ENCODE measurements around the gene SMIM12.

The SMIM12 gene

GRCh38 chr1:34859446-34860200 is at the start of gene SMIM12:
Gene SMIM12 (minus strand): TSS chr1:34859749. CDS start chr1:34855977, 3,772 bp downstream.
- peak; percentile 90 for DNase-seq

- DNase-seq = no peak
Measured at GRCh38 chr1:34908369-34908768, 48.8 kb upstream of the SMIM12 start.

- DNase-seq = no peak
Measured at GRCh38 chr1:34907487-34908090, 48.0 kb upstream of the SMIM12 start.

GRCh38 chr1:34906756-34907155 is 47.2 kb upstream of the SMIM12 start:
- no peak for DNase-seq

- no peak for DNase-seq
Measured at GRCh38 chr1:34906222-34906621, 46.7 kb upstream of the SMIM12 start.

- no peak for DNase-seq
Measured at GRCh38 chr1:34905098-34905459, 45.5 kb upstream of the SMIM12 start.

- no peak for DNase-seq
Measured at GRCh38 chr1:34904236-34905097, 44.9 kb upstream of the SMIM12 start.

- no peak for DNase-seq
Measured at GRCh38 chr1:34901919-34902318, 42.4 kb upstream of the SMIM12 start.

GRCh38 chr1:34900775-34901502 is 41.4 kb upstream of the SMIM12 start:
- DNase-seq = no peak

GRCh38 chr1:34899906-34900305 is 40.4 kb upstream of the SMIM12 start:
- no peak for DNase-seq

GRCh38 chr1:34899471-34899870 is 39.9 kb upstream of the SMIM12 start:
- no peak for DNase-seq

GRCh38 chr1:34898330-34898761 is 38.8 kb upstream of the SMIM12 start:
- DNase-seq = no peak

GRCh38 chr1:34896612-34897011 is 37.1 kb upstream of the SMIM12 start:
- DNase-seq = no peak

GRCh38 chr1:34889705-34890104 is 30.2 kb upstream of the SMIM12 start:
- DNase-seq = no peak

GRCh38 chr1:34887593-34887992 is 28.0 kb upstream of the SMIM12 start:
- no peak for DNase-seq

- DNase-seq = peak; percentile 27
Measured at GRCh38 chr1:34885405-34886247, 26.1 kb upstream of the SMIM12 start.

GRCh38 chr1:34884961-34885360 is 25.4 kb upstream of the SMIM12 start:
- no peak for DNase-seq

- DNase-seq = no peak
Measured at GRCh38 chr1:34884536-34884935, 25.0 kb upstream of the SMIM12 start.

GRCh38 chr1:34879230-34879629 is 19.7 kb upstream of the SMIM12 start:
- no peak for DNase-seq

GRCh38 chr1:34876406-34876805 is 16.9 kb upstream of the SMIM12 start:
- DNase-seq = no peak

- no peak for DNase-seq
Measured at GRCh38 chr1:34874296-34874952, 14.9 kb upstream of the SMIM12 start.

GRCh38 chr1:34872133-34872503 is 12.6 kb upstream of the SMIM12 start:
- DNase-seq = no peak

All from fibroblast of skin of right quadriceps (primary cell).